EL (cell line): Measurements from ENCODE around the gene CD59.
"Not testable (repeated sequence)": the region's sequence is repeated elsewhere in the genome, so short reads cannot be mapped to it uniquely, and the experiment has no call there.

Experiments used
- DNase-seq: peaks from one replicate; pipeline ENCODE4 v3.0.0-alpha.2; 2016

Gene CD59

DNA sequence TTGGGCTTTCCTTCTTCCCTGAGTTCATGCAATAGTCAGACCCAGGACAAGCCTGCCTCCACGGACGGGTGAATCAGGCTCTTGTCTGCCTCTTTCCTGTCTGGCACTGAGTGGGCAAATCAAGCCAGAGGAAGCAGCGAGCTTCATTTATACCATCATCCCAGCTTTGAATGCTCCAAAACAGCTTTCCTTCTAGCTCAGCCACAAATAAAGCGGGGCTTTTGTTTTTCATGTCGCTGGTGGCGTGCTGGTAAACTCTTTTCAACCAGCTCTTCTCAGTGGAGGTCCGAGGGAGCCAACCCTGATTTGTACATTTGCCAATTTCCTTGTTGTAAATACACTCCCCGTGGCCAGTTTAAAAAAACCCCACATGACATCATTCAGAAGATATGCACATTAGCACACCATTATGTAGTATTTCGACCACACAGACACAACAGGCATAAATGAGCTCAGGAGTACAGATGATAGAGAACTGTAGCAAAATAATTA, 44.2 kb downstream of the CD59 start:
- DNase-seq: peak; percentile 98

DNA sequence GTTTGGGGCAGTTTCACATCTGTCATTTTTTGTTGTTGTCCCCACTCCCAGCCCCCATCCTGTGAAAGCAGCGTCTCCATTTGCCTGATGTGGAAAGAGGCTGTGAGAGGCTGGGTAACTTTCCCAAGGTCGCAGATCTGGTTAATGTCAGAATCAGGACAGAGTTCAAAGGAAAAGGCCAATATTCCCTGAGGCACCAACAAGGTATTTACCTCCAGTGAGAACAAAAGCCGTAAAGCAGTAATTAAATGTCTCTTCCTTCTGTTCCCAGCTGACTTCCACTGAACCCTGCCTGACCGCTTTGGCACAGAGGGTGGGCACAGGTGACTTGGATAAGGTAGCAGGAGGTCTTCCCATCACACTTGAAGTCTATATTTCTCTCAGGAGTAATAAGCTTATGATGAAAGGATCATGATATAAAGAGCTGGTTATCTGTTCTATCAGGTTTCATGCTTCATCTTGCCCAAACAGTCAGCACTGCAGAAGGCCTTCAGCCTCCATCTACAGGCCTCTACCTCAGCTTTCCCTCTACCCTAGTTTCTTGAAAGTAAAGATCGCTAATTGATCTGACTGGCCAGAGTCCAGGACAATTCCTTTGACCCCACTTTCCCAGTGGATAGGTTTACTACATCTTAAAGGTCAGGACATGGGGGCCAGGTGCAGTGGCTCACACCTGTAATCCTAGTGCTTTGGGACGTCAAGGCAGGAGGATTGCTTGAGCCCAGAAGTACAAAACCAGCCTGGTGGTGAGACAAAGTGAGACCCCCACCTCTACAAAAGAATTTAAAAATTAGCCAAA, 45.0 kb downstream of the CD59 start:
- no peak for DNase-seq

DNA sequence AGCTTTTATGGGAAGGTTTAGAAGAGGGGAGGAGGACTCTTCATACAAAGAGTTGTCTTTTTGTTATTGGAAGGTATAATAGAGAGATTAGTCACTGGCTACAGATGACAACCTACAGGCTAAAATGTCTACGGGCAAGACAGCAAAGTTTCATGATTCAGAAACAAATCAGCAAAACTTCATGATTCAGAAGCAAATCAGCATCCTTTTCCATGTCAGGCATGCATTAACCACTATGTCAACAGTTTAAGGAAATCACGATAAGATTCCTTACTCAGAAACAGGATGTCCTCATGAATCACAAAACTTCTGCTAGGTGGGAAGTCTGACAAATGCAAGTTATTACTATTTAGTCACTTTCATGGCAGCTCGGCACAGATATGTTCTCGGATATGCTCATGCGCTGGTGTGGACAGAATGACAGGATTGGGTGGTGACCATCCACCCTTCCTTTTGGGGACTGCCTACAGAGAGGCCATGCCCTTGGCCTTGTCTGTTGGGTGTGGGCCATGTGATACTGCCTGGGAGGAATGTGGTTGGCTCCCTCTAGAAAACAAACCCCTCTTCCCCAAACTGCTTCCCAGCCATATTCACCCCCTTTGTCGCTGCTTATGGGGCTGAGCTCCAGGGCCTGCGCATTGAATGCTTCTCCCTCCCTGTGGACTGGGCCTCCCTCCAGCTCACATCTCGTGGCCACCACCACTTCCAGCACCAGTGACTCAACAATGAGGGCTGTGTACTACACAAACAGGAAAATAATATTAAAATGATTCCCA, 45.7 kb downstream of the CD59 start:
- peak; percentile 99 for DNase-seq

DNA sequence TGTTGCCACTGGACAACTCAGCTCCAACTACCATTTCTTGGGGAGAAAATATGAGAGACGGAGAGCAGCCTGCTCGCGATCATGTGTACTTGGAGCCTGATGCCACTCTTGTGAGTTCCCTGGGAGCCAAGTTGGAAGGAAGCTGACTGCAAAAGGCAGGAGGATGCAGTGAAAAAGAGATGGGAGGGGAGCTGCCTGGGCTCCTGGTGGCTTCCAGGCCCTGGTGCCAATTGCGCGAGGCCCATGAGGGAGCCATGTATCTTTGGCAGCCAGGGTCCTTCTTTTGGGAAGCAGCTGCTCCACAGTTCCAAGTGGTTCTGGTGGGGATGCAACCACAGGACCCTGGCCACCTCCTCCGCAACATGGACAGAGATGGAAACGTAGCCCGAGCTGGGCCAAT, 46.7 kb downstream of the CD59 start:
- no peak for DNase-seq

DNA sequence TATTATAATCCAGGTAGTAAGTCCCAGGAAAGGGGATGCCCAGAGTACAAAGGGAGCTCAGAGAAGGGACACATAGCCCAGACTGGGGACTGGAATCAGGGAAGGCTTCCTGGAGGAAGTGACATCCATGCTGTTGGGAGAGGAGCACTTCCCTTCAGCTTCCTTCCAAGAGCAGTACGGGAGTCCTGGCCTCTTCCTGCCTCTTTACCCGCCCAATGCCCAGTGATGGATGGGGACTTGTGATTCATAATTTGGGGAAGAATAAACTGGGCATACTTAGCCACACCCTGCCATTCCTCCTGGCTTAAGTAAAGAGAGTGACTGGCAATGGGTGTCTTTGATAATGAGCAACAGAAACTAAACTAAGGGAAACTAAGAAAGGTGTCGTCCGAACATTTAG, 47.1 kb downstream of the CD59 start:
- DNase-seq: peak; percentile 45

DNA sequence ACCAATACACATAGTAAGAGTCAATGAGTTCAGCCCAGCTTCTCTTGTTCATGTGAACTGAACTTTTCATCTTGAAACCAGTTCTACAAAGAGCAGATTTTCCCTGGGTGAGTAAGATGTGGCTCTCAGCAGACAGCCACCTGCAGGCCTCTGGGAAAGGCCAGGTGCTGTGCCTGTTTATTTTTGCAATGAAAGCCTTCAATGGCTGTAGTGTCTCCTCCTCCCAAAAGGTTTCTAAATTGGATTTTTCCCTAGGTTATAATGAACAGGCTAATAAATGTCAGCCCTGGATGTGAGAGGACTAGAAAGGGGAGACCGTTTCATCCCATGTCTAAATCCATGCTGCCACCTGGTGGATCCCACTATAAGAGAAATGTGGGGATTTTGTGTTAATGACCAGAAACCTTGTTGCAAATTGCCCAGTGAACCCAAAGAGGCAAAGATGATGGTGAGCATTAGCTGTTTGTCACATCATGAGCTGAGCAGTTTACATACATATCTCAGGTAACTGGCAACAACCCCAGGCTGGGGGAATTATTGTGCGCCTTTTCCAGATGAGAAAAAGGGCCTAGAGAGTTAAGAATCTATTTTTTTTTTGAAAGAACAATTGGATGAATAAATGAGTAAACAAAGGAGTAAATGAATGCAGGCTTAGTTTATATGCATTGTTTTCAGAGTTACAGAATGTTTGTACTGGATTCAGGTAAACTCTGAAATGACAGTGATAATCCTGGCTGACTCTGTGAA, 48.3 kb downstream of the CD59 start:
- DNase-seq: peak; percentile 76

DNA sequence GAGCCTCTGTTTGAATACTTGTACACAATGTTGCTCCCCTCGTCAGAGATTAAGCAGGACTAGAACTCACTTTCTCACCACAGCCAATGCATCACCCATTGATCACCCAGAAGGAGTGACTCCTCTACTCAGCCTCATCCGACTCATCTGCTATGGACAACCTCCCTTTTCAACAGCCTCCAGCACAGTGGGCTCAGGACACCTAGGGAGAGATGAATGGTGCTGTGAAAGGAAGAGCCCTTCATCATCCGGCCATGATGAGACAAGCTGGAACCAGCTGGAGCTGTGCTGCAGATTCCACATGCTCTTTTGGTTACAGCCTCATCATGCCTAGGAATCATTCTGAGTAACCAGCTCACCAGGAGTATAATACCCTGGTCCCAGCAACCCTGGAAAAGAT, 51.1 kb downstream of the CD59 start:
- DNase-seq: no peak

DNA sequence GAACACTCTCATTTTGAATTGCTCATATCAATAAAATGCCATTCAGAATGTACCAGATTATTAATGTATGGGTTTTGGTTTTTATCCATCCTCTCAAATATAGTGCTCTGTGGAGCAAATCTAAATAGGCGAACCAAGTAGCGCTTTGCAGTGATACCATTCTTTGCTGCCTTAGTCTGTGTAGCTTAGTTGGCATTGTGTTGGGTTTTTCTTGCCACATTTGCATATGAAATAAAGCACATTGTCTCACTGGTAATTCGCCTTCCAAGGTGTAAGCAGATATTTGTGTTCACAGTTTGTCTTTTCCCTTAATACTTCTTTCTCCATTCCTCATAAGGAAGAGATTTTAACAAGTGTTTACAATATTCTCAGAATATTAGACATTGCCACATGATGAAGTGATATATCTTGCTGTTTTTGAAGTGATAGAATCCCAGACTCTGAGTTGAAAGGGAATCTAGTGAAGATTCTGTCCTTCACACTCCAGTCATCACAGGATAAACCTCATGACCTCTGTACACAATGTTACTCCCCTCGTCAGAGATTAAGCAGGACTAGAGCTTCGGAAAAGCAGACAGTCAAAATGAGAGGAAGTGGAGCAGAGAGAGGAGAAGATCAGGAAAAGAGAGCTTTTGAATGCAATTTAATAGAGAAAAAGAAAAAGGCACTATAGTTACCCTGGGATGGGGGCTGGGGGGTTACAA, 52.1 kb downstream of the CD59 start:
- no peak for DNase-seq

DNA sequence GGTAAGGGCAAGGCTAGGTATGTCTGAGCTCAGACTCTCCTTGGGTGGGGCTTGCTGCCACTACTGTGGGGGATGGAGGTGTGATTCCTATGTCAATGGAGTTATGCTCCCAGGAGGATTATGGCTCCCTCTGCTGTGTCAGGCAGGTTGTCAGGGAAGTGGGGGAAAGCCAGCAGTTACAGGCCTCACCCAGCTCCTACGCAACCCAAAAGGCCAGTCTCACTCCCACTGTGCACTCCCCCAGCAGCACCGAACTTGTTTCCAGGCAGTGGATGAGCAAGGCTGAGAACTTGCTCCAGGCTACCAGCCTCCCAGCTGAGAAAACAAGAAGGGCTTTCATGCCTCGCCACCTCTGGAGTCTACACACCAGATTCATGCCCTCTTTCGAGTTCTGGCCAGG, 53.8 kb downstream of the CD59 start:
- DNase-seq: peak; percentile 42

DNA sequence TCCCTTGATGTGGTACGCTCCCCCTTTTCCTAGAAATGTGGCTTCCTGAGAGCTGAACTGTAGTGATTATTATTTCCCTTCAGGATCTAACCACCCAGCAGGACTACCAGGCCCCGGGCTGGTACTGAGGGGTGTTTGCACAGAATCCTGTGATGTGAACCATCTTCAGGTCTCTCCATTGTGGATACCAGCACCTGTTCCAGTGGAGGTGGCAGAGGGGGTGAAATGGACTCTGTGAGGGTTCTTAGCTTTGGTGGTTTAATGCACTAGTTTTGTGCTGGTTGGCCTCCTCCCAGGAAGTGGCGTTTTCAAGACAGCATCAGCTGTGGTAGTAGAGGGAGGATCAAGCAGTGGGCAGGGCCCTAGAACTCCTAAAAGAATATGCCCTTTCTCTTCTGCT, 54.2 kb downstream of the CD59 start:
- no peak for DNase-seq

DNA sequence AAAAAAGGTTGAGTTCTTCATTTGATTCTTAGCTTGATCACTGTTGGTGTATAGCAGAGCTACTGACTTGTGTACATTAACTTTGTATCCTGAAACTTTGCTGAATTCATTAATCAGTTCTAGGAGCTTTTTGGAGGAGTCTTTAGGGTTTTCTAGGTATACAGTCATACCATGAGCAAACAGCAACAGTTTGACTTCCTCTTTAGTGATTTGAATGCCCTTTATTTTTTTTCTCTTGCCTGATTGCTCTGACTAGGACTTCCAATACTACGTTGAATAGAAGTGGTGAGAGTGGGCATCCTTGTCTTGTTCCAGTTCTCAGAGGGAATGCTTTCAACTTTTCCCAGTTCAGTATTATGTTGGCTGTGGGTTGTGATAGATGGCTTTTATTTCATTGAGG, 57.6 kb downstream of the CD59 start:
- not testable (repeated sequence) for DNase-seq

DNA sequence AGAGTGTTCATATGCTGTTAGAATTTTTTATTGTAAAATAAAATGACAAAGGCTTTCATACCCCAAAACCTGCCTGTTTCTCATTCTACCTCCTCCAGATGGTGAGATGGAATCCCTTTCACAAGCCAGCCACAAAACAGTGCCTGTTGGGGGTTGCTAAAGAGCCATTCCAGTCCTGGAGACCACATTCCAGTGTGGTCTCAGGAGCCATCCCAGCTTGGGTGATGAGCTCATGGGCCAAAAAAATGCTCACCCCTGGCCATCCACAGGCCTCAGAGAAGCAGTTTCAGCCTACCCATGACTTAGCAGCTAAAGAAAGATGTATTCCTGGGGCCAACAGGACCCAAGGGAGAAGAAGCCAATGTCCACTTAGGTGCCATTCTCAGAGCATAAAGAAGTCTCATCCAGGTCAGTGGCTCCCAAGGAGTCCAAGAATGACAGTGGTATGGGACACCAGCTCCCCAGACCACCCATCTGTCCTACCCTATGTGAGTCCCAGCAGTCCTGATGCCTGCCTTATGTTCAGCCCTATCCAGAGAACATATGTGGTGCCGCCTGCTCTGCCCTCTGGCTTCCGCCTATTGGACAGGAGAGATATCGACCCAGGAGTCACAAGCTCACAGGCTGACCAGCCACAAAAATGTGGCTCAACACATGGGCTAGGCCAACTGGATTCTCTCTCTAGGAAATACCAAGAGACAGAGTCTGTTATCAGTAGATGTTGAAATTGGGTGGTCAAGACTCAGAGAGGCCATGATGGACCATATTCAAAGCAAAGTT, 62.0 kb downstream of the CD59 start:
- peak; percentile 89 for DNase-seq

DNA sequence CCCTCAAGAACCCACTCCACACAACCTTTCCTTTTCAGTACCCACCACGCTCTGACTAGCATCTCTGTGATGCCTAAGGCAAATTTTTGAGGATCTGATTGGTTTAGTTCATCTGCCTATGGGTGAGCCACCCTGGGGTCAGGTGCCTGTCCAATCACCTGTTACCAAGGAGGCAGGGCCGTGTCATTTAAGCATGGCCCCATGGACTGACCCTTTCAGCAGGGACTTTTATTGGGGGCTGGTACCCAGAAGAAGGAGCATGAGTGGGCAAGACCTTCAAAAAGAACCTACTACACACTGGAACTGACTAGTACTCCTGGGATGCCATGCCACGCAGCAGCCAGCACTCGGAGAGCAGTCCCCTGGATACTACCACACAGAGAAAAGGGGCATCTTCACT, 64.0 kb downstream of the CD59 start:
- DNase-seq: no peak

DNA sequence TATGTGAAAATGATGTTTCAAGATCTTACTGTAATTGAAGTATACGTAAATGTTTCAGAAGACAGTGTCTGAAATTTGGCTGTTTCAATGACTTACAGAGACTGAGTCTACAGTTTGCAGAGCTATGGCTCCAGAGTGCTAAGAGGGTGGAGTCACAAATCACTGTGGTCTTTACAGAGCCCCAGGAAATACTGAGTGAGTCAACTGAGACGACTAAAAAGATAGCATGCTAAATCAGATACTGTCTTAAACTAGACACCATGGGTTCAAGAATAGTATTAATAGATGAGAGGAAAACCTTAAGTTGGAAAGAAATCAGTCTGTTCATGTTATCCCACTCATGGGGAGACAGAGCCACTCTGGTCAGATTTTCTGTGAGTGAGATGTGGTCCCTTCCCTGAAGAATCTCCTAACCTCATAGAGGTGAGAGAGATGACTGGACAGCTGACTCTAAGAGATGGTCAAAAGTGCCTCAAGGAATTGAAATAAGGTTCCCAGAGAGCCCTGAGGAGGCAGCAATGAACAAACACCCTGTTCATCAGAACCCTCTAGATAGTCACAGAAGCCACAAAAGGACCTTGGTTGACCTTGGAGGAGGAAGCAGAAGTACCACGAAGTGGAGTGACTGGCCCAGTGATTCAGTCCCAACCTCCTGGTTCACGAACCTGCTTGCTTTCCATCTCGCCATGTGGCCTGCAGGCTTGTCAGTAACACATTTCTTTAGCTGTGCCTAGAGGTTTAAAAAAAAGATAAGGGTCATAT, 65.8 kb downstream of the CD59 start:
- DNase-seq: peak; percentile 80

DNA sequence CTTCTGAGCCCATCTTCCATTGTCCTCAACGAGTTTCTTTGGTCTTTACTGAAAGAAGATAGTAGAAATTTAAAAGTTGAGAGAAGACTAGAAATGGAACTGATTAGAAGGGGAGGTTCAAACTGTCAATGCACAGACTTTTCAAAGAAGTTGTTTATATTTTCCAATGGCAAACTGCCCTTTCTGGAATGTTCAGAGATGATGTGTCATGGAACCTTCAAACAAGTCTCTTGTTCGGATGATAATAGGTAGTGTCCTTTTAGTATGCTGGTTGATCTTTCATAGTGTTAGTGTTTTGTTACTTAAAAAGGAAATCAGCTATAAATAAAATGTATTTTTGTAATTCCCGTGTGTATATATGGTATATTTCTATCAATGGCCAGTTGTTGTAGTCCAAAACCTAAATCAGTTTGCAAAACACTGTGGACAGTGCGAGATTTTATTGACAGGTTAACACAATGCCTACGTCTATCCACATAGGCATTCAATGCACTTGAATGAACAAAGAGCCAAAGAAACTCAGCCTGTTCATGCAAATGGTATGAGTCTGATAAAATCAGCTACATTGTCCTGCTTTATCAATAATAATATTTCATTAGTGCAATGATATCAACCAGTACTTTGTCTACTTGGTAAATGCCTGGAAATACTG, 66.5 kb downstream of the CD59 start:
- DNase-seq: no peak

DNA sequence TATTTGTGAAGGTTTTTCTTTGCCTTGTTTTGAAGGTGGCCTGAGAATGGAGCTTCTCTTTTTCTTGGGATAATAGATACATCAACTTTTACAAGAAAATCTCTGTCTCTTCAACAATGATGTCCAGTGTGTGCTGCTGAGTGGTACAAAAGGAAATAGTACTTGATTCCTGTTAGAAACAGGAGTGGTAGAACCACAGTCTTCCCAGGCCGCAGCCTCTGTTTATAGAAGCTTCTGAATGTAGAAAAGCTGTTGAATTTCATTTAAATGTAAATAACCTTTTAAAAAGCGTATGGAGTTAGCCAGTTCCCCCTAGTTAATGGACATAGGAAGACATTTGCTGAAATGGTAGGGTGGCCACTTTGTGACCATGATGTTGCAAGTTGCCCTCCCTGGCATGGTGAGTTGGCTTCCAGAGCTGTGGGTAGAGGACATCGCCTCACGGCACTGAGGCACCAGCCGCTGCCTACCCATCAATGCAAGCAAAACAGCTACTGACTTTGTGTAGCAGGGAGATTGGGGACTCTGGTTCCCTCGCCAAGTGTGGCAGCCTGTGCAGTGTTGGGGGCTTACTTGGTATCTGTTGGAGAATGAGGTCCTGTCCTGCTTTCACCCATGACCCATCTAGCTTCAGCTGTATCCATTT, 67.1 kb downstream of the CD59 start:
- DNase-seq: no peak

DNA sequence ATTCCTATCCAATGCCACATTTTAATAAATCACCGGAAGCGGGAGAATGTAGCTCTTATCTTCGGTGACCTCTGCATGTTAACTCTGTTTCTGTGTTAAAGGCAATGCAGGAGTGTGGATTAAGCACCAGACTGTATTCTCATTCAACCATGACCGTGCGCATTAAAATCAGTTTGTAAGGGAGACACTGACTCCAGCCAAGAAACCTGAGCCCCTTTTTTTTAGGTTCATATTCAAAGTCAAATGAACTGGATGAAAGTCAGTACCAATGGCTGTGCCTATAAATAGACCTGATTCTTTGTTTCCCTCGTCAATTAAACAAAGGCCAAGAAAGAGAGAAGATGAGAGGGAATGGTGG, 67.8 kb downstream of the CD59 start:
- DNase-seq: no peak

DNA sequence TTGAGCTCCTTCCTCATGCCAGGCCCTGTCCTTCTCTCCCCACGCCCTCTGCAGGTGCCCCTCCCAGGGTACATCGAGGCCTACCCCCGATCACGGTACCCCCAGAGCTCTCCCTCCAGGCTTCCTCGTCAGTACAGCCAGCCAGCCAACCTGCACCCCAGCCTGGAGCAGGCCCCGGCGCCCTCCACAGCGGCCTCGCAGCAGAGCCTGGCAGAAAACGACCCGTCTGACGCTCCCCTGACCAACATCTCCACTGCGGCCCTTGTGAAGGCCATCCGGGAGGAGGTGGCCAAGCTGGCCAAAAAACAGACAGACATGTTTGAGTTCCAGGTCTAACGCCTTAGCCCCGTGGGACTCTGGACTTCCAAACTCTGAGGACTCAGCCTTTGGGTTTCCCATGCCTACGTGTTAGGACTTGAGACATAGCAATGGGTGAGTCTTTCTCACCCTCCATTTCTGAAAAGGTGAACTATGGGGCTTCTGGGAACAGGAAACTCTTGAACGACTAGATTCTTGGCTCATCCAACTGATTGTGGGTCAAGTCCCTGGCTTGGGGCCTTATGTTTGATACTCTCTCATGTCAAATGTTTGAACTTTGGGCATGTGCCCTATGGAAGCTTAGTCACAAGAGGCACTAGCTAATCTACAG, 68.3 kb downstream of the CD59 start:
- no peak for DNase-seq

DNA sequence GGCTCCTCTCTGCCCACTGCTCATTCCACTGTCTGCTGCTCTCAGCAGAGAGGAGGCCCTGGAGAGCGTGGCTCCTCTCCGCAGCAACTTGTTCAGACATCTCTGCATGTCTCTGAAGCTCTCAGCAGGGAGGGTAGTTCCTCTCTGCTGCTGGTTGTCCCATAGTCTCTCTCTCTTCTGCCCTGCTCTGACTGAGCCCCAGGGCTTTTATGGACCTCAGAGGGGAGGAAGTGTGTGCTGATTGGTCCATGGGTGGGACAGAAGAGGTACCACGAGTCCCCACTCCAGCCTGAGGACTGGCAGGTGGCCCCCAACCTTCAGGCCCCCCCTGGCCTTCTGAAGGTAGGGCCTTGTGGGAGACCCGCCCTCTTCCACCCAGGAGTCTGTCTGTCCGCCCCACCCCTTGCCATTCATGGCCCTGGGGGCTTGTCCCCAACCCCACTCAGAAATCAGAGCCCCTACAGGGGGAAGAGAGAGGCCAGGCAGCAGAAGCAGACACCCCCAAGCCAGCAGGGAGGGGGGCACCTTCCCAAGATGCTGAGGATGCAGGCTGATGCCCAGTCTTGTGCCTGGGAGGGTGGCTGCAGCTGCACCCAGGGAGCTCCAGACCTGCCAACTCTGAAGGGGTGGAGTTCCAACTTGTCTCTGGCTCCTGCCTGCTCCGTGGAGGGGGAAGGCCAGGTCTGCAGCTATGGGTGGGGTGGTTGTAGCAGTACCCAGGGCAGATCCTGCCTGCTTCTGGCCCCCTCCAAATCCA, 70.7 kb downstream of the CD59 start:
- DNase-seq: no peak
